ENCODE data around the gene MRAS. TPM values are rescaled to one million over a fixed set of nuclear protein-coding genes. Genes with fewer than 3 reads are reported as not detected.

Gene MRAS
- total and polyA plus RNA-seq, 2 of the 8 experiments (the other 6 are each of a cell fraction or from before 2014, with no cell fraction given) = 10.6 to 16.2 TPM

GRCh38 chr3:138331143-138331894, 17.1 kb upstream of the MRAS start:
- no peak overlapping the region for H4K5ac ChIP-seq (ENCODE audit: insufficient read length, low read depth, low read length)
- no peak for DNase-seq (ENCODE audit: low read depth in 1 of 2, low spot score in 2 of 2)
- H3K18ac ChIP-seq (ENCODE audit: extremely low read depth, low read length) = no peak overlapping the region
- no peak overlapping the region for H3K9ac ChIP-seq (replicated peaks in 1 of 4; ENCODE audit: extremely low read depth in 1 of 4, low read depth in 3 of 4, low read length in 3 of 4)
- H3K23ac ChIP-seq (ENCODE audit: insufficient read length) = no peak overlapping the region
- no peak overlapping the region for H4K91ac ChIP-seq (replicated peaks; ENCODE audit: insufficient read length, low read length)
- no peaks in the 10 kb centered on the region for H3K79me1 ChIP-seq (ENCODE audit: low read depth, low read length)
- no peak overlapping the region for H3K4ac ChIP-seq (replicated peaks; ENCODE audit: insufficient read length, low read depth, low read length)
- no peak overlapping the region for H3K4me3 ChIP-seq (ENCODE audit: extremely low read depth in 1 of 4, insufficient read depth in 2 of 4, low read depth in 3 of 4, low read length in 4 of 4)
- H3K56ac ChIP-seq (replicated peaks; ENCODE audit: insufficient read length, low read depth, low read length) = no peak overlapping the region
- no peaks in the 10 kb centered on the region for H3K36me3 ChIP-seq (ENCODE audit: control insufficient read depth in 2 of 4, insufficient read depth in 4 of 4, low read length in 3 of 4)
- H2BK20ac ChIP-seq (ENCODE audit: low read length) = no peak overlapping the region
- peak in 1 of 2 experiments; percentile 11; a peak in 1 of 4 replicates for TF ChIP-seq RAD21 (IDR thresholded peaks at IDR 0.05 in 1 of 2, conservative IDR thresholded peaks at IDR 0.05 in 1 of 2; ENCODE audit: low read depth in 2 of 2, low read length in 2 of 2)
- no peak for TF ChIP-seq SIX5 (IDR thresholded peaks at IDR 0.05; ENCODE audit: low read depth, low read length)
- TF ChIP-seq CREB1 (IDR thresholded peaks at IDR 0.05) = no peak
- TF ChIP-seq POU5F1 (IDR thresholded peaks at IDR 0.05; ENCODE audit: low read depth, low read length) = no peak
- no peak for TF ChIP-seq CHD2 (IDR thresholded peaks at IDR 0.05; ENCODE audit: low read length)
- TF ChIP-seq CTCF (IDR thresholded peaks at IDR 0.05; ENCODE audit: control extremely low read depth in 1 of 3, insufficient read depth in 1 of 3, low read depth in 1 of 3, low read length in 3 of 3) = peak in 1 of 3 experiments; percentile 19; a peak in 2 of 4 replicates
- no peak for TF ChIP-seq RNF2 (IDR thresholded peaks at IDR 0.05; ENCODE audit: borderline replicate concordance, low read depth, low read length, missing control alignments, poor library complexity, severe bottlenecking)
- peaks cover 5% of the 10 kb centered on the region for H3K23me2 ChIP-seq (ENCODE audit: low read depth, low read length)
- no peaks in the 10 kb centered on the region for H3K9me3 ChIP-seq (ENCODE audit: insufficient read depth in 2 of 2, low read depth in 1 of 2, low read length in 1 of 2)
- no peak overlapping the region for H3K27ac ChIP-seq (ENCODE audit: low read depth, low read length)
- no peaks in the 10 kb centered on the region for H3K79me2 ChIP-seq (ENCODE audit: control insufficient read depth in 1 of 2, insufficient read depth in 2 of 2, low read length in 2 of 2)
- H2AK5ac ChIP-seq (ENCODE audit: low read depth, low read length) = no peak overlapping the region
- H3K4me2 ChIP-seq (ENCODE audit: insufficient read depth in 1 of 2, low read depth in 2 of 2, low read length in 2 of 2) = no peak overlapping the region
- H2BK5ac ChIP-seq (ENCODE audit: low read depth, low read length) = no peak overlapping the region; the same call in 1 of the 2 replicates
- H4K20me1 ChIP-seq (replicated peaks in 1 of 2; ENCODE audit: control insufficient read depth in 1 of 2, insufficient read depth in 2 of 2, low read length in 2 of 2) = no peaks in the 10 kb centered on the region
- no peak for FAIRE-seq
- 91% methylated on average over 6 of the region's 6 CpGs; no CpG with 5 or more reads in 1 of the 2 experiments for WGBS, 2 experiments (ENCODE audit: extremely low coverage in 1 of 2, insufficient coverage in 1 of 2, insufficient read length in 1 of 2, insufficient replicate concordance in 2 of 2, low coverage in 1 of 2, low lambda C conversion rate in 2 of 2, missing lambda C conversion rate in 1 of 2)
- no peak overlapping the region for H3K14ac ChIP-seq (ENCODE audit: insufficient read length)
- ChIA-PET CTCF (ENCODE audit: partially characterized antibody) (interaction anchor here (0.6 to 4.3 kb wide), 31 partner anchors 9 to 592 kb away, joined by 3 to 66 read pairs (median 4); partner anchors contain the start of genes ESYT3 and MRAS), POLR2A (ENCODE audit: partially characterized antibody) (interaction anchor here (1.2 to 1.6 kb wide), 2 partner anchors 17 to 144 kb away, joined by 3 to 4 read pairs; partner anchors contain the start of genes ARMC8 and MRAS)
- H2BK120ac ChIP-seq (replicated peaks; ENCODE audit: low read depth, low read length) = no peak overlapping the region
- no peak overlapping the region for H2BK12ac ChIP-seq (ENCODE audit: low read depth, low read length)
- no peaks in the 10 kb centered on the region for H3K27me3 ChIP-seq (replicated peaks in 1 of 4; ENCODE audit: control insufficient read depth in 3 of 4, extremely low read depth in 1 of 4, insufficient read depth in 3 of 4, low read length in 3 of 4)
- H2AFZ ChIP-seq (ENCODE audit: low read length) = no peak overlapping the region
- H3K4me1 ChIP-seq (replicated peaks in 1 of 4; ENCODE audit: control insufficient read depth in 3 of 4, insufficient read depth in 4 of 4, low read length in 3 of 4) = peaks cover 0 to 5% (median 2%) of the 10 kb centered on the region in 4 experiments; a peak in 2 of 7 replicates
- H4K8ac ChIP-seq (ENCODE audit: extremely low read depth, insufficient read depth, low read length) = no peak overlapping the region
- H2BK15ac ChIP-seq (ENCODE audit: low read length) = no peak overlapping the region
